ENCODE results near the gene VPS41.
"Not testable (repeated sequence)": the region's sequence is repeated elsewhere in the genome, so short reads cannot be mapped to it uniquely, and the experiment has no call there.

The VPS41 gene

GRCh38 chr7:38905056-38905759, 3.8 kb downstream of the VPS41 start:
- no peak for DNase-seq

DNA sequence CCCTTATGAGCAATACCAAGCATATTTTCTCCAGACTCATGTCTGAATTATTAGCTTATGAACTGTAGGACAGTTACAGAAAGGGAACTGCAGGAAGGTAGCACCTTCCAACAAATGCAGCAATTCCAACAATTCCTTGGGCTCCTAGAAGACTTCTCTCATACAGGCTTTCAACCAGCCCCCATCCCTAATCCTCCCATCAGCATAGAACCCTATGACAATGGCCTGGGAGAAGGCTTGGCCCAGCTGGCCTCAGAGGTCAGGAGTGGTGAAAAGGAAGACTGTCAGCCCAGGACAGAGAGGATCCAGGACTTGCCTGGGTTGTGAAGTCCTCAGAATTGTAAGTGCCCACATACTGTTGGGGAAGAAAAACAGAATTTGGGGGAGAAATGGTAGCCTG, 5.9 kb downstream of the VPS41 start:
- DNase-seq = no peak

DNA sequence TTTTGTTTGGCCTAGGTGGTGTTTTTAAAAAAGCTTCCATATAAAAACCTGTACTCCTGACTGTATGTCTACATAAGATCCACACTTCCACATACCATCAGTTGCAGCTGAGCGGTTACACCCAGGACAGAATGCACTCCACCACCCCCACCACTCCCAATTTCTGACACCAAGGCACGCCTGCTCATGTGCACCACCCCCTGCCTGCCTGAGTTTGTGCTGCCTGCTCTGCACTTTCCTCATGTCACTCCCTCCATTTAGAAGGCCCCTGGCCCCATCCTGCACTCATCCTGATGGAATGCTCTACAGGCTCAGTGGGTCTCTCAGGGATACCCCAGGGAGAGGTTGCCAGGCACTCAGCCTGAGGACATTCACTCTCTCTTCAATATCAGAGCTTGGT, 6.5 kb downstream of the VPS41 start:
- no peak for DNase-seq

DNA sequence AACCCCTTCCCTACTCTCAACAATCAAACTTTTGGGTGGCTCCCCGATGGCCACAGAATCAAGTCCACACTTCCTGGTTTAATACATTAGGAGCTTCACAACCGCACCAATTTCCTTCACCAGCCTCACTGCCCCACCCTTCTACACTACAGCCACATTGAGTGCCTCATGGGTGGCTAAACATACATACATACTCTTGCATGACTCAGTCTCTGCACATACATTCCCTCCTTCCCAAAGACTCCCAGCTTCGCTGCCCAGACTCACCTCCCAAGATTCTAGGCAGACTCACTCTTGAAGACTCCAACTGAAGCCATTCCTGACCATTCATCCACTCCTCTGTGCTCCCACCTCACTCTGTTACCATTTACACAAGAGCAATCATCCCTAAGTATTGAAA, 15.9 kb downstream of the VPS41 start:
- no peak for DNase-seq

- no peak for DNase-seq
Observed at GRCh38 chr7:38890597-38890996, 18.4 kb downstream of the VPS41 start.

GRCh38 chr7:38889872-38890432, 19.0 kb downstream of the VPS41 start:
- no peak for DNase-seq

GRCh38 chr7:38889079-38889478, 19.9 kb downstream of the VPS41 start:
- no peak for DNase-seq

DNA sequence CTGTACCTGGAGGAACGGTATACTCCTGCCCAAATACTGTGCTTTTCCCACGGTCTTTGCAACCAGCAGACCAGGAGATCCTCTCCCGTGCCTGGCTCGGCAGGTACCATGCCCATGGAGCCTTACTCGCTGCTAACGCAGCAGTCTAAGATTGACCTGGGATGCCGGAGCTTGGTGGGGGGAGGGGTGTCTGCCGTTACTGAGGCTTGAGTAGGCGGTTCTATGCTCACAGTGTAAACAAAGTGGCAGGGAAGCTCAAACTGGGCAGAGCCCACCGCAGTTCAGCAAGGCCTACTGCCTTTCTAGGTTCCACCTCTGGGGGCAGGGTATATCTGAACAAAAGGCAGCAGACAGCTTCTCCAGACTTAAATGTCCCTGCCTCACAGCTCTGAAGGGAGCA, 22.7 kb downstream of the VPS41 start:
- no peak for DNase-seq

GRCh38 chr7:38883706-38884105, 25.3 kb downstream of the VPS41 start:
- DNase-seq = no peak

DNA sequence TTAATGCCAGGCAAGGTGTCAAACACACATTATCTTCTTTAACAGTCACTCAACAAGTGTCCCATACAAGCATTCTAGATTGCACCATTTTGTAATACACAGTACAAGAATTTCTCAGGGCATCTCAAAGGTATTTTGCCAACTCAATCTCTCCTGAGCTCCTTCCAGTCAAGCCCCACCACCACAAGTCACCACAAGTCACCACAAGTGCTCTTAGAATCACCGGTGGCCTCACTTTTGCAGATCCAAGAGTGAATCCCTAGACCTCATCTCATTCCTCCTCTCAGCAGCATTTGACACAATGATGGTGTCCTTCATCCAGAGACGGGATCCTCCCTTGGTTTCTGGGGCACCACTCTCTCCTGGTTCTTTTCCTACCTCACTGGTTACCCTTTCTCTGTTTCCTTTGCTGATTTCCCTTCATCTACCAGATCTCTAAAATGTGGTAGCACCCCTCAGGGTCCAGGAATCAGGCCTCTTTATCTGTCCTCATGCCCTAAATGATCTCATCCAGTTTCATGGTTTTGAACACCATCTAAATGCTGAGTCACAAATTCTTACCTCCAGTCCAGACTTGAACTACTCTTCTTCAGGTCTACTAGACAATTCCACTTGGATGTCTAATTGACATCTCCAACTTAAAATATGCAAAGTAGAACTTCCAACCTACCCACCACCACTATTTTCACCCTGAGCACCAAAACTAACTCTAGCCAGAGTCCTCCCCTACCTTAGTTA, 26.9 kb downstream of the VPS41 start:
- DNase-seq = no peak

- DNase-seq = no peak
Observed at GRCh38 chr7:38881015-38881414, 28.0 kb downstream of the VPS41 start.

GRCh38 chr7:38880454-38880853, 28.5 kb downstream of the VPS41 start:
- no peak for DNase-seq

DNA sequence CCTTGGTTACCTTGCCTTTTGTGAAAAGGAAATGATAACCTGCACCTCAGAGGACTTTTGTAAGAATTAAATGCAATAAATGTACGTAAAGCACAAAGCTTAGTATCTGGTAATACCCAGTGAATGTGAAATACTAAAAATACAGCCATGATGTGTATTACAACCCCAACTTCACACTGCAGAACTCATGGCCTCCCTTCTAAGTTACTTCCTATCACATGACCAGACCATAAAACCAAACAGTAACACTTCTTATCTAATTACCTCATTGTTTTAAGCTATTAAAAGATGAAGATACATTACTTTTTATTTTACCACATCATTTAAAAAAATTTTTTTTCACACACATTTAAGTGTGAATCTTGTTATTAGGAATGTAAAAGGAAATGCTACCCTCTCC, 29.0 kb downstream of the VPS41 start:
- DNase-seq = no peak

DNA sequence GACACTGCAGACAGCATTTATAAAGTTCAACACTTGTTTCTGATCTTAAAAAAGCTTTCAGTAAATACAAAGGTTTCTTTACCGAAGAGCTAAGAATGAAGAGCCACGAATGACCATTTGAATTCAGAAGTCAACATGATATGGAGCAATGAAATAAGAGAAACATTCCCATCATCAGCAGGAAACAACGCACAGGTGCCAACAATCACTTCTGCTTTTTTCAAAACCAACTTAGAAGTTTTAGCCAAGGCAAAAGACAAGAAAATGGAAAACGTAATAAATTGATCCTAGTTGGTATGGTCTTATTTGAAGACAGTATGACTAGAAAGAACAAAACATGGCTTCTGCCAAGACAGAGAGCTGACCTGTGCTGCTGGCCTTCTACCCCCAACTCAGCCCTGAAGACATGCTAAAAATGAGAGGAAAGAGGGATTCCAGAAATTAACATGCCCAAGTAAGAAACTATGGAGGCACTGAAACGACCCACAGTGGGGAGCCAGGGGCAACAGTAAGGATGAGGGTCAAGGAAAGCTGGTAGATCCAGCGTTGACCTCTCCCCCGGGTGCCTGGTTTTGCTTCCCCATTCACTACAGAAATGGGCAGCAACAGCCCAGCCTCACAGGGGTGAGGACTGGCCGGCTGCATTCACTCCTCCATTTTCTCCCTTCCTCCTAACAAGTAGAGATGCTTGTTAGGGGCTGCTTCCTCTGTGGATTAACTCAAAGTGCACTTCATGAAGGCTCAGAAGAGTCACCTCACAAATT, 30.1 kb downstream of the VPS41 start:
- no peak for DNase-seq

DNA sequence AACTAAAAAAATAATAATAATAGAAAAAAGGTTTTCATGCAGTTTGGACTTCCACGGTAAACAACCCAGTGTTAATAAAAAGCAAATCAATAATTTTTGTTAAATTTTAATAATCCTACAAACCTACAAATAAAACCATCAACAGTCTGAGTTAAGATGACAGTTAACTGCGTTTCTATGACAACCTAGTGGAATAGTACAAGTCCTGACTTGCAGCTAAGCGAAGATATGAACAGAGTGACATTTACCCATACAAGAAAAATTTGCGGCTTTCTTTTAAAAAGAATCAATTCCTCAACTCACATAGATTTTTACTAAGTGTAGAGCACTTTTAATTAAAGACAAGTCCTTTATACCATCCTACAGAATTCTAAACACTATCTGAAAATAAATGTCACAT, 35.6 kb downstream of the VPS41 start:
- no peak for DNase-seq

- DNase-seq = no peak
Observed at GRCh38 chr7:38872202-38872601, 36.8 kb downstream of the VPS41 start.

DNA sequence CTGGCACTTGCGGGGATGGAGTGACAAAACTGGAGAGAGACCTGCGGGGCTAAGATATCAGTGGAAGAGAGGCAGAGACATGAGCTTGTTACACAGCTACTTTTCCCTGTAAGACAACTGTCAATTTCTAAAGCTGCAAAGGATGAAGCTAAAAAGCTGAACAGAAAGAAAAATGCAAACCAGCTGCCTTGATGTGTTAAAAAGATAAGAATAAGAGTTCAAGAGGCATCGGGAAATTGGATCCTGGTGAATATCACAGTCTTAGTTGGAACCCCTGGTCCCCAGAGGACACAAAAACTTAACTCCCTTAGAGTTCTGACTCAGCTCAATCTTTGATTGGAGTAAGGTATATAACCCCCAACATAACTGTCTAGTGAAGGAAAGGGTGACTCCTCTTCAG, 38.8 kb downstream of the VPS41 start:
- DNase-seq = no peak

DNA sequence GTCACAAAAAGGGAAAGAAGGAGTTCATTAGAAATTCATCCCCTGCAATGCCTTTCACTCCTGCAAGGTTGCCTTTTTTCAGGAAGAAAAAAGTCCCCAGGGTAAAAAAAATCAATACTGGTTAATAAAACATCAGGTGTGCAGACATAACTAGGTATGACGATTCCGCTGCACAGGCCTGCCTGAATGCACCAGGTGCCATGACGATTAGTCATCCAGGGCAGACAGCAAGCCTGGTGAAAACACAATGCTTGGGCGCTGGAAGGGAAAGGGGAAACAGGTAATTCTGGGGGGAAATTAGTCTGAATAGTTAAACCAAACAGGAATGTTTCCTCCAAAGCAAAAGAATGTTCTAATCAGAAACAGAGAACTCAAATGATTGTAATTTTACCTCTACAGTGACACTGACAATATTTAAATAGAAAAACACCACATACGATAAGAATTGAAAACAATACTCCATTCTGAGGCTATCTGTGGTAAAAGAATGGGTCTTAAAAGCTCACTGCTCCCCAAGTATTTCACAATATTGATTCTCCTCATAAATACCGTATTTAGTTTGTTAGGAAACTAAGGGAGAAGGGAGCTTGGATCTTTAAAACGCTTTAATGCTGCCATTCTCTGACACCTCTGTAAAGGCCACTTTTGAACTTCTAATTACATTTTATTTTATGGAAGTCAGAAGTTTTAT, 45.2 kb downstream of the VPS41 start:
- no peak for DNase-seq

DNA sequence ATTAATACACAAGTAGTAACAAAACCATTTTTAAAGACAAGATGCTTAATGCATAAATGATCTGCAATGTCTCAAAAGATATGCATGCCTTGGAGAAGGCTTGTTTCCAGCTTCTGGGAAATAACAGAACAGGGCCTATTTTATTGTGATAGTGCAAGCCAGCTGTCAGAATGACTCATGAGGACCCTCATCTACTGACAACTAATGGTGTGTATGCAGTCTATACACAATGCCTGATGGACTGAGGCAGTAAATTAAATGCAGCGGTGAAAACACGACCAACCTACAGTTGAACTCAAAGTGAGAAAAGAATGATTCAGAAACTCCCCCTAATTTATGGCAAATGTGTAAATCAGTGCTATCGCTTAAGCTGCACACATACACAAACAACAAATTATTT, 46.3 kb downstream of the VPS41 start:
- DNase-seq = no peak

GRCh38 chr7:38858259-38858884, 50.6 kb downstream of the VPS41 start:
- no peak for DNase-seq

DNA sequence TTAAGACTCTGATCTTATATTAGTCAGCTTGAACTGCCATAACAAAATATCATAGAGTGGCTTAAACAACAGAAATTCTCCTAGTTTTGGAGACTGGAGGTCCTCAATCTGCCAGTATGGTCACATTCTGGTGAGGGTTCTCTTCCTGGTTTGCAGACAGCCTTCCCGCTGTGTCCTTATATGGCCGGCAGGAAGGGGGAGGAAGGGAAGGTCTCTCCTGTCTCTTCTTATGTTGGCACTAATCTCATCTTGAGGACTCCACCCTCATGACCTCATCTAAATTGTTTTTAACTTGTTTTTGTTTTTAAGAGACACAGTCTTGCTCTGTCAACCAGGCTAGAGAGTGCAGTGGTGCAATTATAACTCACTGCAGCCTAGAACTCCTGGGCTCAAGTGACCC, 53.1 kb downstream of the VPS41 start:
- no peak for DNase-seq

- DNase-seq = no peak
Observed at GRCh38 chr7:38855386-38855785, 53.6 kb downstream of the VPS41 start.

GRCh38 chr7:38854947-38855346, 54.0 kb downstream of the VPS41 start:
- DNase-seq = not testable (repeated sequence)

All from activated effector memory CD4-positive, alpha-beta T cell treated with anti-CD3 and anti-CD28 coated beads, Interleukin-2, amount 50 U/mL, for 16 hours (primary cell).